Natural killer cell (primary cell): ENCODE data around the gene ELAVL3. TPM values are rescaled to one million over a fixed set of nuclear protein-coding genes. Genes with fewer than 3 reads are reported as not detected.
"Not testable (repeated sequence)": the region's sequence is repeated elsewhere in the genome, so short reads cannot be mapped to it uniquely, and the experiment has no call there.

Experiments
- ATAC-seq, 3 donors: fragments of 150-1000 bp in 2 of 3; fragments of 200-7000 bp in 1 of 3; cut with Tn5 transposase; 1 replicate in 1 of 3; 2 replicates in 2 of 3; pipeline ENCODE4 v1.10.0; 2021; ENCODE audit warnings: mild to moderate bottlenecking in 2 of 3, moderate library complexity in 2 of 3
- DNase-seq, 2 donors: peaks; one replicate each; pipeline versions ENCODE4 v3.0.0 to v3.0.0-alpha.2; 2013 to 2021; ENCODE audit warnings: mixed read lengths in 1 of 2
- H3K27ac ChIP-seq: one replicate; pipeline ENCODE4 v1.5.1; 2013; ENCODE audit warnings: mild to moderate bottlenecking, low read length
- H3K27me3 ChIP-seq: one replicate; pipeline ENCODE4 v1.6.1; 2013; ENCODE audit warnings: low read length; ENCODE audit not compliant: control insufficient read depth, insufficient read depth
- H3K36me3 ChIP-seq: one replicate; pipeline ENCODE4 v1.6.1; 2013; ENCODE audit warnings: low read length; ENCODE audit not compliant: control insufficient read depth, insufficient read depth
- H3K4me1 ChIP-seq: one replicate; pipeline ENCODE4 v1.6.1; 2013; ENCODE audit warnings: low read length; ENCODE audit not compliant: control insufficient read depth, insufficient read depth
- H3K4me3 ChIP-seq: one replicate; pipeline ENCODE4 v1.5.1; 2013; ENCODE audit warnings: low read length
- H3K9me3 ChIP-seq: one replicate; pipeline ENCODE4 v1.6.1; 2013; ENCODE audit warnings: low read length; ENCODE audit not compliant: control insufficient read depth, insufficient read depth
- H3K27ac Mint-ChIP-seq, 2 donors: one replicate each; pipeline ENCODE4 v1.8.0; 2022; ENCODE audit warnings: mild to moderate bottlenecking in 2 of 2, mixed read lengths in 2 of 2, moderate library complexity in 1 of 2
- H3K27me3 Mint-ChIP-seq, 2 donors: one replicate each; pipeline ENCODE4 v1.8.0; 2022; ENCODE audit warnings: low read depth in 2 of 2, mixed read lengths in 2 of 2
- H3K36me3 Mint-ChIP-seq: one replicate; pipeline ENCODE4 v1.8.0; 2022; ENCODE audit warnings: mixed read lengths
- H3K4me1 Mint-ChIP-seq, 2 donors: one replicate each; pipeline ENCODE4 v1.8.0; 2022; ENCODE audit warnings: mixed read lengths in 2 of 2
- H3K4me3 Mint-ChIP-seq: one replicate; pipeline ENCODE4 v1.8.0; 2022; ENCODE audit warnings: mild to moderate bottlenecking, moderate library complexity, mixed read lengths
- H3K9me3 Mint-ChIP-seq, 2 donors: one replicate each; pipeline ENCODE4 v1.8.0; 2022; ENCODE audit warnings: mixed read lengths in 2 of 2
- CTCF ChIP-seq: fragments of 200-600 bp; IDR thresholded peaks from one replicate; pipeline ENCODE4 v1.8.0; 2022; ENCODE audit warnings: antibody characterized with exemption
- WGBS: methylation state at CpG from one replicate; pipeline ENCODE4 v1.1.7; 2013; ENCODE audit warnings: missing lambda C conversion rate; ENCODE audit not compliant: insufficient coverage; 5-methylcytosine and 5-hydroxymethylcytosine counted together
- intact Hi-C: fragments of 100-400 bp; cut with micrococcal nuclease; formaldehyde crosslinking; loops from one replicate; pipeline ENCODE4 v1.14.2; 2022
- total RNA-seq, 4 donors: library from RNA; stranded (reverse); fragments of 120-200 nt in 1 of 4; gene quantifications; one replicate each; pipeline versions ENCODE4 v1.2.3 to v1.2.4, GENCODE V29; 2013 to 2022

ELAVL3 gene
- total RNA-seq, 3 donors from 2014 or later (not counting 1 experiment from before 2014, with no cell fraction given): not detected

GRCh38 chr19:11458236-11458900 is 22.5 kb downstream of the ELAVL3 start:
- Mint-ChIP-seq H3K36me3 (no peaks in the 10 kb centered on the region), H3K4me1 (no peaks in the 10 kb centered on the region), H3K27ac (no peak overlapping the region), H3K9me3 (no peaks in the 10 kb centered on the region), H3K4me3 (no peak overlapping the region), H3K27me3 (peaks cover 0 to 5% of the 10 kb centered on the region in 2 donors)
- H3K27ac ChIP-seq: no peak overlapping the region
- ATAC-seq (no peak), DNase-seq (no peak)
- no peaks in the 10 kb centered on the region for H3K9me3 ChIP-seq
- H3K27me3 ChIP-seq: peaks cover 3% of the 10 kb centered on the region
- intact Hi-C loops: no loop called here
- H3K4me1 ChIP-seq: no peaks in the 10 kb centered on the region
- 87% methylated on average over 19 of the region's 19 CpGs for WGBS
- H3K36me3 ChIP-seq: no peaks in the 10 kb centered on the region
- no peak overlapping the region for H3K4me3 ChIP-seq
- no peak for TF ChIP-seq CTCF

DNA sequence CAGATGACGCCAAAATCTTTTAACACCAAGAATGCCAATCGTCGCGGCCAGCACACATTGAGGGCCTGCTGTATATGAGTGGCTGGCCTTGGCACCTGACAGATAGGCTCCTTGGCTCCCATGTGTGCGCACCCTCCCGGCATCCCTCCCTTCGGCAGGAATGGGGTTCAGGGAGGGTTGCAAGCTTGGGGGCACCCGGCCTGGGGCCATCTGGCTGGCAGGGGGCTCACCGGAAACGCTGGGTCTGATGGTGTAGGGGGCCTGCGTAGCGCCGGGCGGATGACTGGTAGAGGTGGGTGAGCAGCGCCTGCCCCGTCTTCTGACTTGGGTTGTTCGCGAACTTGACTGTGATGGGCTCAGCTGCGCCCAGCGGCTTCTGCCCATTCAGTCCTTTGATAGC is 23.0 kb downstream of the ELAVL3 start:
- no peaks in the 10 kb centered on the region for H3K9me3 ChIP-seq
- Mint-ChIP-seq H3K9me3 (no peaks in the 10 kb centered on the region), H3K36me3 (no peaks in the 10 kb centered on the region), H3K4me3 (no peak overlapping the region), H3K4me1 (no peaks in the 10 kb centered on the region), H3K27ac (no peak overlapping the region), H3K27me3 (peaks cover 0 to 5% of the 10 kb centered on the region in 2 donors)
- TF ChIP-seq CTCF: no peak
- H3K36me3 ChIP-seq: no peaks in the 10 kb centered on the region
- no peak for DNase-seq
- WGBS: 89% methylated on average over 20 of the region's 20 CpGs
- intact Hi-C loops: no loop called here
- no peak overlapping the region for H3K4me3 ChIP-seq
- no peak overlapping the region for H3K27ac ChIP-seq
- H3K4me1 ChIP-seq: no peaks in the 10 kb centered on the region
- H3K27me3 ChIP-seq: peaks cover 3% of the 10 kb centered on the region
- no peak for ATAC-seq

- Mint-ChIP-seq H3K27ac (no peak overlapping the region), H3K27me3 (peaks cover 0 to 5% of the 10 kb centered on the region in 2 donors), H3K9me3 (no peaks in the 10 kb centered on the region), H3K4me3 (no peak overlapping the region), H3K4me1 (no peaks in the 10 kb centered on the region), H3K36me3 (no peaks in the 10 kb centered on the region)
- no peak for DNase-seq
- no peak for TF ChIP-seq CTCF
- no peak overlapping the region for H3K4me3 ChIP-seq
- H3K36me3 ChIP-seq: no peaks in the 10 kb centered on the region
- intact Hi-C loops: no loop called here
- H3K4me1 ChIP-seq: no peaks in the 10 kb centered on the region
- H3K9me3 ChIP-seq: no peaks in the 10 kb centered on the region
- 60% methylated on average over 16 of the region's 18 CpGs for WGBS
- ATAC-seq: no peak
- H3K27me3 ChIP-seq: peaks cover 3% of the 10 kb centered on the region
- H3K27ac ChIP-seq: no peak overlapping the region
These were observed 23.7 kb downstream of the ELAVL3 start for GRCh38 chr19:11457115-11457514.

- Histone ChIP-seq H3K36me3 (no peaks in the 10 kb centered on the region), H3K27ac (no peak overlapping the region), H3K4me3 (no peak overlapping the region), H3K9me3 (no peaks in the 10 kb centered on the region), H3K27me3 (peaks cover 3% of the 10 kb centered on the region), H3K4me1 (no peaks in the 10 kb centered on the region)
- 93% methylated on average over 7 of the region's 7 CpGs for WGBS
- H3K4me1 Mint-ChIP-seq: no peaks in the 10 kb centered on the region
- no peaks in the 10 kb centered on the region for H3K36me3 Mint-ChIP-seq
- no peak overlapping the region for H3K27ac Mint-ChIP-seq
- DNase-seq (no peak), ATAC-seq (no peak)
- H3K9me3 Mint-ChIP-seq: no peaks in the 10 kb centered on the region
- TF ChIP-seq CTCF: no peak
- intact Hi-C loops: no loop called here
- H3K4me3 Mint-ChIP-seq: no peak overlapping the region
- peaks cover 0 to 5% of the 10 kb centered on the region in 2 donors for H3K27me3 Mint-ChIP-seq
These were observed 24.2 kb downstream of the ELAVL3 start for GRCh38 chr19:11456659-11457058.

DNA sequence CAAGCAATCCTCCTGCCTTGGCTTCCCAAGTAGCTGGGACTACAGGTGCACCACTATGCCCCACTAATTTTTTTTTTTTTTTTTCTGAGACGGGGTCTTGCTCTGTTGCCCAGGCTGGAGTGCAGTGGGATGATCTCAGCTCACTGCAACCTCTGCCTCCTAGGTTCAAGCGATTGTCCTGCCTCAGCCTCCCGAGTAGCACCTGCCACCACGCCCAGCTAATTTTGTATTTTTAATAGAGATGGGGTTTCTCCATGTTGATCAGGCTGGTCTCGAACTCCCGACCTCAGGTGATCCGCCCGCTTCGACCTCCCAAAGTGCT is 25.7 kb downstream of the ELAVL3 start:
- H3K36me3 Mint-ChIP-seq, H3K9me3 ChIP-seq, H3K27me3 ChIP-seq, ATAC-seq, H3K4me1 ChIP-seq, H3K4me3 Mint-ChIP-seq, H3K27ac ChIP-seq, H3K4me3 ChIP-seq, H3K36me3 ChIP-seq, H3K27me3 Mint-ChIP-seq, H3K4me1 Mint-ChIP-seq, H3K9me3 Mint-ChIP-seq, DNase-seq, intact Hi-C loops, H3K27ac Mint-ChIP-seq: not testable (repeated sequence)
- 82% methylated on average over 9 of the region's 9 CpGs for WGBS
